HepG2 (cell line): Measurements from ENCODE around the gene DQX1. TPM values are rescaled to one million over a fixed set of nuclear protein-coding genes. Genes with fewer than 3 reads are reported as not detected.

Experiments
- ERF ChIP-seq: IDR thresholded peaks from 2 replicates; pipeline ENCODE4 v1.6.1; 2018; ENCODE audit warnings: missing biosample characterization, missing genetic modification reagents
- FOXK1 ChIP-seq: sonication (generic); formaldehyde crosslinking; IDR thresholded peaks from 2 replicates; pipeline ENCODE4 v1.4.0; 2020; ENCODE audit warnings: low read depth, missing genetic modification reagents, borderline replicate concordance
- HNF4G ChIP-seq, 2 experiments: sonication (generic) in 1 of 2; formaldehyde crosslinking in 1 of 2; IDR thresholded peaks; 2 replicates each; pipeline versions ENCODE4 v1.4.0 to v1.6.1; 2011 to 2020; ENCODE audit warnings: borderline replicate concordance in 2 of 2, low read depth in 2 of 2, mild to moderate bottlenecking in 2 of 2, low read length in 1 of 2, missing genetic modification reagents in 1 of 2, moderate library complexity in 1 of 2
- ISL2 ChIP-seq: sonication (generic); formaldehyde crosslinking; IDR thresholded peaks from 2 replicates; pipeline ENCODE4 v1.5.0; 2020; ENCODE audit warnings: missing genetic modification reagents
- MIER2 ChIP-seq: IDR thresholded peaks from 2 replicates; pipeline ENCODE4 v1.6.1; 2016; ENCODE audit warnings: missing biosample characterization, missing genetic modification reagents
- NFKBIZ ChIP-seq: IDR thresholded peaks from 2 replicates; pipeline ENCODE4 v1.6.1; 2018; ENCODE audit warnings: missing genetic modification reagents, missing compliant biosample characterization
- ONECUT2 ChIP-seq: sonication (generic); formaldehyde crosslinking; IDR thresholded peaks from 2 replicates; pipeline ENCODE4 v1.4.0; 2020; ENCODE audit warnings: missing genetic modification reagents
- POLR2AphosphoS5 ChIP-seq: IDR thresholded peaks from 2 replicates; pipeline ENCODE4 v1.6.1; 2012; ENCODE audit warnings: low read depth, low read length
- SMAD9 ChIP-seq: sonication (generic); formaldehyde crosslinking; IDR thresholded peaks from 2 replicates; pipeline ENCODE4 v1.5.1; 2020; ENCODE audit warnings: mild to moderate bottlenecking, missing genetic modification reagents
- SUZ12 ChIP-seq: fragments of 150-350 bp; IDR thresholded peaks from 2 replicates; pipeline ENCODE4 v1.6.1; 2014; ENCODE audit warnings: low read depth, low read length
- TARDBP ChIP-seq: sonication (generic); formaldehyde crosslinking; IDR thresholded peaks from 2 replicates; pipeline ENCODE4 v1.8.0; 2022; ENCODE audit warnings: mild to moderate bottlenecking, missing genetic modification reagents
- TBX3 ChIP-seq: fragments of 450-650 bp; IDR thresholded peaks from 2 replicates; pipeline ENCODE4 v1.6.1; 2017; ENCODE audit warnings: antibody characterized with exemption, mild to moderate bottlenecking, inconsistent platforms, borderline replicate concordance
- TEAD2 ChIP-seq: sonication (generic); formaldehyde crosslinking; IDR thresholded peaks from 2 replicates; pipeline ENCODE4 v1.9.0; 2021; ENCODE audit warnings: missing genetic modification reagents
- ZNF101 ChIP-seq: sonication (generic); formaldehyde crosslinking; IDR thresholded peaks from 2 replicates; pipeline ENCODE4 v1.4.0; 2020; ENCODE audit warnings: mild to moderate bottlenecking, low read depth, missing genetic modification reagents, borderline replicate concordance
- ZNF331 ChIP-seq: sonication (generic); formaldehyde crosslinking; IDR thresholded peaks from 2 replicates; pipeline ENCODE4 v1.4.0; 2020; ENCODE audit warnings: missing genetic modification reagents
- ZNF484 ChIP-seq: sonication (generic); formaldehyde crosslinking; IDR thresholded peaks from 2 replicates; pipeline ENCODE4 v1.5.1; 2020; ENCODE audit warnings: mild to moderate bottlenecking, low read depth, missing genetic modification reagents, borderline replicate concordance
- ZNF605 ChIP-seq: sonication (generic); formaldehyde crosslinking; IDR thresholded peaks from 2 replicates; pipeline ENCODE4 v1.8.0; 2022; ENCODE audit warnings: mild to moderate bottlenecking, missing genetic modification reagents
- ZNF614 ChIP-seq: IDR thresholded peaks from 2 replicates; pipeline ENCODE4 v1.6.1; 2018; ENCODE audit warnings: missing biosample characterization, missing genetic modification reagents, inconsistent platforms, borderline replicate concordance
- ZNF644 ChIP-seq: IDR thresholded peaks from 2 replicates; pipeline ENCODE4 v1.6.1; 2016; ENCODE audit warnings: low read depth
- ZNF652 ChIP-seq: IDR thresholded peaks from 2 replicates; pipeline ENCODE4 v1.6.1; 2016; ENCODE audit warnings: low read depth, borderline replicate concordance
- ZNF768 ChIP-seq: sonication (generic); formaldehyde crosslinking; IDR thresholded peaks from 2 replicates; pipeline ENCODE4 v1.4.0; 2020; ENCODE audit warnings: missing genetic modification reagents
- polyA plus RNA-seq, 8 experiments: library from polyadenylated mRNA; depleted of rRNA in 3 of 8; stranded (reverse) in 7 of 8; unstranded in 1 of 8; fragments of >200 nt; fragmentation: Illumina TruSeq in 4 of 8; extraction: Trizol in 4 of 8; gene quantifications; 2 replicates each; pipeline versions ENCODE4 v1.2.1 to v1.2.3, GENCODE V29; 2011 to 2016; ENCODE audit warnings: low read depth in 4 of 8, missing spikeins in 1 of 8, mixed read lengths in 1 of 8; ENCODE audit not compliant: insufficient read depth in 1 of 8
- total RNA-seq, 5 experiments: library from RNA; depleted of rRNA; stranded (reverse); fragments of >200 nt; fragmentation: Illumina TruSeq; extraction: Trizol; gene quantifications; 2 replicates each; pipeline ENCODE4 v1.2.3, GENCODE V29; 2016; ENCODE audit warnings: low read depth in 1 of 5
- TF ChIP-seq, protein P1 (sequence below): sonication (generic); formaldehyde crosslinking; IDR thresholded peaks from 2 replicates; pipeline ENCODE4 v1.4.0; 2020; ENCODE audit warnings: mild to moderate bottlenecking, missing genetic modification reagents
- TF ChIP-seq, protein P2 (sequence below): sonication (generic); formaldehyde crosslinking; IDR thresholded peaks from 2 replicates; pipeline ENCODE4 v1.8.0; 2022; ENCODE audit warnings: mild to moderate bottlenecking, missing genetic modification reagents
- TF ChIP-seq, protein P3 (sequence below): sonication (generic); formaldehyde crosslinking; IDR thresholded peaks from 2 replicates; pipeline ENCODE4 v1.4.0; 2020; ENCODE audit warnings: mild to moderate bottlenecking, low read depth, missing genetic modification reagents
- TF ChIP-seq, protein P4 (sequence below): sonication (generic); formaldehyde crosslinking; IDR thresholded peaks from 2 replicates; pipeline ENCODE4 v1.5.1; 2020; ENCODE audit warnings: mild to moderate bottlenecking, moderate library complexity, missing genetic modification reagents

The DQX1 gene
- total and polyA plus RNA-seq, 2 of the 13 experiments (the other 11 are each of a cell fraction or from before 2014, with no cell fraction given), result 27.6 to 89.8 TPM

- TF ChIP-seq ZNF331 (CRISPR knock-in tag) (peak; percentile 74; the same call in 1 of the 2 replicates), HNF4G (IDR thresholded peaks at IDR 0.05; ENCODE audit: borderline replicate concordance, low read depth, low read length) (peak; percentile 95), HNF4G (CRISPR knock-in tag; IDR thresholded peaks at IDR 0.05; ENCODE audit: borderline replicate concordance, low read depth) (peak; percentile 57; the same call in 1 of the 2 replicates), ZNF605 (CRISPR knock-in tag) (peak; percentile 35; the same call in 1 of the 2 replicates), TBX3 (peak; percentile 87), ZNF614 (CRISPR knock-in tag) (peak; percentile 64; the same call in 1 of the 2 replicates), ZNF484 (CRISPR knock-in tag) (no peak), ERF (CRISPR knock-in tag) (0 out of 2 replicates have a peak, but pooled peaks have one; percentile 34), TARDBP (CRISPR knock-in tag) (peak; percentile 94), ISL2 (CRISPR knock-in tag) (peak; percentile 93), SUZ12 (no peak), ZNF652 (CRISPR knock-in tag) (peak; percentile 57; the same call in 1 of the 2 replicates), NFKBIZ (CRISPR knock-in tag) (peak; percentile 44; the same call in 1 of the 2 replicates), SMAD9 (CRISPR knock-in tag) (no peak), MIER2 (CRISPR knock-in tag) (peak; percentile 75; the same call in 1 of the 2 replicates), POLR2AphosphoS5 (peak; percentile 51), ONECUT2 (CRISPR knock-in tag) (peak; percentile 99), ZNF101 (no peak), TEAD2 (CRISPR knock-in tag) (no peak), ZNF768 (CRISPR knock-in tag) (no peak), ZNF644 (CRISPR knock-in tag) (no peak), FOXK1 (CRISPR knock-in tag) (peak; percentile 69; the same call in 1 of the 2 replicates)
- TF ChIP-seq, protein P1, sequence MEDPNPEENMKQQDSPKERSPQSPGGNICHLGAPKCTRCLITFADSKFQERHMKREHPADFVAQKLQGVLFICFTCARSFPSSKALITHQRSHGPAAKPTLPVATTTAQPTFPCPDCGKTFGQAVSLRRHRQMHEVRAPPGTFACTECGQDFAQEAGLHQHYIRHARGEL (CRISPR knock-in tag), result no peak
- TF ChIP-seq, protein P2, sequence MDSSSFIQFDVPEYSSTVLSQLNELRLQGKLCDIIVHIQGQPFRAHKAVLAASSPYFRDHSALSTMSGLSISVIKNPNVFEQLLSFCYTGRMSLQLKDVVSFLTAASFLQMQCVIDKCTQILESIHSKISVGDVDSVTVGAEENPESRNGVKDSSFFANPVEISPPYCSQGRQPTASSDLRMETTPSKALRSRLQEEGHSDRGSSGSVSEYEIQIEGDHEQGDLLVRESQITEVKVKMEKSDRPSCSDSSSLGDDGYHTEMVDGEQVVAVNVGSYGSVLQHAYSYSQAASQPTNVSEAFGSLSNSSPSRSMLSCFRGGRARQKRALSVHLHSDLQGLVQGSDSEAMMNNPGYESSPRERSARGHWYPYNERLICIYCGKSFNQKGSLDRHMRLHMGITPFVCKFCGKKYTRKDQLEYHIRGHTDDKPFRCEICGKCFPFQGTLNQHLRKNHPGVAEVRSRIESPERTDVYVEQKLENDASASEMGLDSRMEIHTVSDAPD, result peak; percentile 91; the same call in 1 of the 2 replicates
- TF ChIP-seq, protein P3, sequence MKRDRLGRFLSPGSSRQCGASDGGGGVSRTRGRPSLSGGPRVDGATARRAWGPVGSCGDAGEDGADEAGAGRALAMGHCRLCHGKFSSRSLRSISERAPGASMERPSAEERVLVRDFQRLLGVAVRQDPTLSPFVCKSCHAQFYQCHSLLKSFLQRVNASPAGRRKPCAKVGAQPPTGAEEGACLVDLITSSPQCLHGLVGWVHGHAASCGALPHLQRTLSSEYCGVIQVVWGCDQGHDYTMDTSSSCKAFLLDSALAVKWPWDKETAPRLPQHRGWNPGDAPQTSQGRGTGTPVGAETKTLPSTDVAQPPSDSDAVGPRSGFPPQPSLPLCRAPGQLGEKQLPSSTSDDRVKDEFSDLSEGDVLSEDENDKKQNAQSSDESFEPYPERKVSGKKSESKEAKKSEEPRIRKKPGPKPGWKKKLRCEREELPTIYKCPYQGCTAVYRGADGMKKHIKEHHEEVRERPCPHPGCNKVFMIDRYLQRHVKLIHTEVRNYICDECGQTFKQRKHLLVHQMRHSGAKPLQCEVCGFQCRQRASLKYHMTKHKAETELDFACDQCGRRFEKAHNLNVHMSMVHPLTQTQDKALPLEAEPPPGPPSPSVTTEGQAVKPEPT (CRISPR knock-in tag), result no peak
- TF ChIP-seq, protein P4, sequence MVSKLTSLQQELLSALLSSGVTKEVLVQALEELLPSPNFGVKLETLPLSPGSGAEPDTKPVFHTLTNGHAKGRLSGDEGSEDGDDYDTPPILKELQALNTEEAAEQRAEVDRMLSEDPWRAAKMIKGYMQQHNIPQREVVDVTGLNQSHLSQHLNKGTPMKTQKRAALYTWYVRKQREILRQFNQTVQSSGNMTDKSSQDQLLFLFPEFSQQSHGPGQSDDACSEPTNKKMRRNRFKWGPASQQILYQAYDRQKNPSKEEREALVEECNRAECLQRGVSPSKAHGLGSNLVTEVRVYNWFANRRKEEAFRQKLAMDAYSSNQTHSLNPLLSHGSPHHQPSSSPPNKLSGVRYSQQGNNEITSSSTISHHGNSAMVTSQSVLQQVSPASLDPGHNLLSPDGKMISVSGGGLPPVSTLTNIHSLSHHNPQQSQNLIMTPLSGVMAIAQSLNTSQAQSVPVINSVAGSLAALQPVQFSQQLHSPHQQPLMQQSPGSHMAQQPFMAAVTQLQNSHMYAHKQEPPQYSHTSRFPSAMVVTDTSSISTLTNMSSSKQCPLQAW (CRISPR knock-in tag), result peak; percentile 77; the same call in 1 of the 2 replicates
Observed at GRCh38 chr2:74488643-74489481, 37.2 kb downstream of the DQX1 start (continued).
